Stimulated activated CD8-positive, alpha-beta memory T cell treated with anti-CD3 and anti-CD28 coated beads, Interleukin-15, amount 100 ng/mL, for 48 hours (primary cell): ENCODE data around the gene FLAD1.

Experiments
- DNase-seq, 2 donors: peaks; one replicate each; pipeline ENCODE4 v3.0.0-alpha.2; 2020; ENCODE audit warnings: low read depth in 2 of 2

Gene FLAD1

GRCh38 chr1:155038602-155039307 lies 55.6 kb downstream of the FLAD1 start:
- DNase-seq, result no peak

GRCh38 chr1:155039308-155039669 lies 56.1 kb downstream of the FLAD1 start:
- no peak for DNase-seq

- no peak for DNase-seq
Measured at GRCh38 chr1:155040358-155041093, 57.4 kb downstream of the FLAD1 start.
